Measurements from ENCODE around the gene KLF16.
"Not testable (repeated sequence)": the region's sequence is repeated elsewhere in the genome, so short reads cannot be mapped to it uniquely, and the experiment has no call there.

The KLF16 gene

GRCh38 chr19:1863328-1863637 lies at the start of gene KLF16:
Gene KLF16 (minus strand): TSS chr19:1863579. CDS start chr19:1863497, 82 bp downstream.
- DNase-seq: no peak

GRCh38 chr19:1912760-1913505 lies 49.6 kb upstream of the KLF16 start:
- DNase-seq: no peak

- no peak for DNase-seq
These were observed 48.6 kb upstream of the KLF16 start for GRCh38 chr19:1911995-1912394.

- no peak for DNase-seq
These were observed 47.7 kb upstream of the KLF16 start for GRCh38 chr19:1911098-1911497.

- no peak for DNase-seq
These were observed 46.8 kb upstream of the KLF16 start for GRCh38 chr19:1910177-1910576.

GRCh38 chr19:1909761-1910080 lies 46.3 kb upstream of the KLF16 start:
- DNase-seq: no peak

GRCh38 chr19:1908364-1908678 lies 44.9 kb upstream of the KLF16 start:
- no peak for DNase-seq

GRCh38 chr19:1907563-1908363 lies 44.4 kb upstream of the KLF16 start:
- peak; percentile 40 to 57 for DNase-seq

- DNase-seq: no peak
These were observed 43.7 kb upstream of the KLF16 start for GRCh38 chr19:1906985-1907562.

GRCh38 chr19:1905863-1906375 lies 42.5 kb upstream of the KLF16 start:
- no peak for DNase-seq

- DNase-seq: peak; percentile 93 to 98
These were observed 41.9 kb upstream of the KLF16 start, which contains the start of the genes ADAT3 and SCAMP4 for GRCh38 chr19:1905110-1905862. Gene ADAT3 (plus strand): TSS chr19:1905399. CDS start chr19:1912048, 6,649 bp downstream. Gene SCAMP4 (plus strand): TSS chr19:1905399. CDS start chr19:1915020, 9,621 bp downstream.

- no peak for DNase-seq
These were observed 41.4 kb upstream of the KLF16 start for GRCh38 chr19:1904860-1905109.

GRCh38 chr19:1902923-1903322 lies 39.5 kb upstream of the KLF16 start:
- DNase-seq: no peak

GRCh38 chr19:1901940-1902404 lies 38.6 kb upstream of the KLF16 start:
- no peak for DNase-seq

- DNase-seq: no peak
These were observed 33.1 kb upstream of the KLF16 start for GRCh38 chr19:1896508-1896907.

GRCh38 chr19:1893791-1894190 lies 30.4 kb upstream of the KLF16 start:
- DNase-seq: no peak

- DNase-seq: no peak
These were observed 26.5 kb upstream of the KLF16 start for GRCh38 chr19:1889907-1890306.

- DNase-seq: no peak
These were observed 25.0 kb upstream of the KLF16 start for GRCh38 chr19:1888385-1888784.

- not testable (repeated sequence) for DNase-seq
These were observed 23.0 kb upstream of the KLF16 start for GRCh38 chr19:1886360-1886759.

GRCh38 chr19:1885398-1886119 lies 22.2 kb upstream of the KLF16 start, which contains the start of gene ABHD17A:
Gene ABHD17A (minus strand): TSS chr19:1885496. CDS start chr19:1881566, 3,930 bp downstream.
- DNase-seq: peak; percentile 72 to 82

GRCh38 chr19:1884719-1885334 lies 21.4 kb upstream of the KLF16 start:
- no peak for DNase-seq

- no peak for DNase-seq
These were observed 20.9 kb upstream of the KLF16 start for GRCh38 chr19:1884291-1884718.

Measured in SHP77 (cell line).